Endothelial cell of umbilical vein (primary cell): ENCODE results near the gene FAAH. TPM values are rescaled to one million over a fixed set of nuclear protein-coding genes. Genes with fewer than 3 reads are reported as not detected.

Source experiments
- BruUV-seq: library from RNA; stranded (reverse); fragments of 400-500 nt; replicated peaks from 2 replicates; lab custom pipeline; 2021; lab: Mats Ljungman, UMichigan
- CTCF ChIA-PET: fragments of 300-600, 350-600 bp; sonication (Branson Sonifier 250); formaldehyde crosslinking; loops from one replicate; lab custom pipeline; 2021; ENCODE audit warnings: antibody characterized with exemption, inconsistent platforms; lab: Charles Lee
- POLR2A ChIA-PET: fragments of 300-600, 350-600 bp; sonication (Branson Sonifier 250); formaldehyde crosslinking; loops from one replicate; lab custom pipeline; 2021; ENCODE audit warnings: antibody characterized with exemption, inconsistent platforms; lab: Charles Lee
- DNase-seq: peaks from one replicate; pipeline ENCODE4 v3.0.0-alpha.2; 2011; ENCODE audit warnings: low read depth, low spot score
- FAIRE-seq: peaks from 2 replicates; lab custom pipeline; 2011; peaks lifted over from hg19 to GRCh38; lab: Jason Lieb, UNC
- H2AFZ ChIP-seq: 2 replicates; pipeline ENCODE4 v1.6.0; 2012; ENCODE audit warnings: low read depth, low read length, control low read depth, inconsistent platforms
- H3K27ac ChIP-seq: 2 replicates; pipeline ENCODE4 v1.5.1; 2011; ENCODE audit warnings: low read depth, mild to moderate bottlenecking, control low read depth, low read length, moderate library complexity; ENCODE audit not compliant: insufficient read depth
- H3K27me3 ChIP-seq, 2 experiments: 2 replicates each; pipeline versions ENCODE4 v1.6.0 to v1.6.1; 2011; ENCODE audit warnings: low read length in 2 of 2, mixed read lengths in 1 of 2; ENCODE audit not compliant: control insufficient read depth in 2 of 2, insufficient read depth in 2 of 2
- H3K36me3 ChIP-seq, 2 experiments: 2 replicates in 1 of 2; 3 replicates in 1 of 2; pipeline ENCODE4 v1.5.1; 2011; ENCODE audit warnings: low read length in 2 of 2, mild to moderate bottlenecking in 1 of 2, moderate library complexity in 1 of 2; ENCODE audit not compliant: control insufficient read depth in 2 of 2, insufficient read depth in 2 of 2; ENCODE audit errors: extremely low read depth in 1 of 2
- H3K4me1 ChIP-seq: 3 replicates; pipeline ENCODE4 v1.5.1; 2011; ENCODE audit warnings: mild to moderate bottlenecking, low read length; ENCODE audit not compliant: control insufficient read depth, insufficient read depth; ENCODE audit errors: extremely low read depth
- H3K4me2 ChIP-seq: 2 replicates; pipeline ENCODE4 v1.6.1; 2011; ENCODE audit warnings: low read length, control low read depth, mixed read lengths; ENCODE audit not compliant: insufficient read depth
- H3K4me3 ChIP-seq, 3 experiments: fragments of 200-600 bp in 1 of 3; sonication (generic), shearing (Covaris generic) in 1 of 3; replicated peaks in 1 of 3; 2 replicates each; pipeline ENCODE4 v1.5.1; 2011 to 2016; ENCODE audit warnings: control low read depth in 3 of 3, low read length in 3 of 3, mild to moderate bottlenecking in 2 of 3, inconsistent platforms in 1 of 3, low read depth in 1 of 3, moderate library complexity in 1 of 3; ENCODE audit not compliant: insufficient read depth in 1 of 3
- H3K79me2 ChIP-seq: 2 replicates; pipeline ENCODE4 v1.6.0; 2012; ENCODE audit warnings: low read length, inconsistent platforms; ENCODE audit not compliant: control insufficient read depth, insufficient read depth
- H3K9ac ChIP-seq: replicated peaks from 2 replicates; pipeline ENCODE3; 2011; ENCODE audit warnings: low read length, control low read depth; ENCODE audit not compliant: insufficient read depth; ENCODE audit errors: extremely low read depth
- H3K9me1 ChIP-seq: replicated peaks from 3 replicates; pipeline ENCODE4 v1.6.0; 2011; ENCODE audit warnings: mild to moderate bottlenecking, low read length; ENCODE audit not compliant: control insufficient read depth, insufficient read depth; ENCODE audit errors: extremely low read depth
- H3K9me3 ChIP-seq: replicated peaks from 2 replicates; pipeline ENCODE4 v1.5.1; 2012; ENCODE audit warnings: low read length, inconsistent platforms; ENCODE audit not compliant: control insufficient read depth, insufficient read depth
- H4K20me1 ChIP-seq: replicated peaks from 2 replicates; pipeline ENCODE3; 2011; ENCODE audit warnings: mild to moderate bottlenecking, low read length; ENCODE audit not compliant: control insufficient read depth, insufficient read depth; ENCODE audit errors: extremely low read depth
- EZH2 ChIP-seq: IDR thresholded peaks from 2 replicates; pipeline ENCODE4 v1.6.1; 2012; ENCODE audit warnings: borderline replicate concordance, low read depth, mild to moderate bottlenecking, moderate library complexity, low read length, inconsistent platforms; ENCODE audit not compliant: severe bottlenecking
- FOS ChIP-seq: IDR thresholded peaks from 2 replicates; pipeline ENCODE4 v1.6.1; 2011; ENCODE audit warnings: mild to moderate bottlenecking, low read length, moderate library complexity, borderline replicate concordance; ENCODE audit not compliant: insufficient read depth
- GATA2 ChIP-seq: IDR thresholded peaks from 2 replicates; pipeline ENCODE4 v1.7.0; 2011; ENCODE audit warnings: low read depth, mild to moderate bottlenecking, moderate library complexity, mixed read lengths, low read length; ENCODE audit not compliant: insufficient read length, insufficient read depth
- JUN ChIP-seq: IDR thresholded peaks from 2 replicates; pipeline ENCODE4 v1.6.1; 2011; ENCODE audit warnings: borderline replicate concordance, low read depth; ENCODE audit not compliant: insufficient read length, insufficient read depth
- MAX ChIP-seq: IDR thresholded peaks from 2 replicates; pipeline ENCODE4 v1.6.1; 2011; ENCODE audit not compliant: insufficient read depth, insufficient read length
- MYC ChIP-seq: IDR thresholded peaks from one replicate; pipeline ENCODE4 v1.6.1; 2011; ENCODE audit warnings: mild to moderate bottlenecking, low read depth, low read length
- POLR2A ChIP-seq: IDR thresholded peaks from 2 replicates; pipeline ENCODE4 v1.6.1; 2012; ENCODE audit warnings: low read depth, mild to moderate bottlenecking, control low read depth, low read length
- POLR2AphosphoS5 ChIP-seq: IDR thresholded peaks from 2 replicates; pipeline ENCODE4 v1.6.1; 2012; ENCODE audit warnings: low read depth, mild to moderate bottlenecking, control low read depth, low read length, moderate library complexity; ENCODE audit not compliant: insufficient read depth
- dilution Hi-C: fragments of 300-500 bp; cut with MboI; formaldehyde crosslinking; loops from one replicate; pipeline ENCODE4 v1.15.0; 2019; ENCODE audit warnings: low sequenced_read_pairs; ENCODE audit not compliant: extremely low pct_ligation_motif_present
- intact Hi-C: fragments of 100-400 bp; cut with micrococcal nuclease; formaldehyde crosslinking; loops from one replicate; pipeline ENCODE4 v1.10.0; 2022
- polyA plus RNA-seq, 4 experiments: library from polyadenylated mRNA; depleted of rRNA in 3 of 4; stranded (reverse) in 3 of 4; unstranded in 1 of 4; fragments of >200 nt; gene quantifications; 2 replicates each; pipeline versions ENCODE4 v1.2.1 to v1.2.3, GENCODE V29; 2011 to 2012; ENCODE audit warnings: missing spikeins in 1 of 4
- total RNA-seq: library from RNA; stranded (reverse); gene quantifications from 2 replicates; pipeline ENCODE4 v1.2.3, GENCODE V29; 2021
- TF ChIP-seq, protein P1 (sequence below), 2 donors: IDR thresholded peaks; 1 replicate in 1 of 2; 2 replicates in 1 of 2; pipeline ENCODE4 v1.5.1; 2011; ENCODE audit warnings: low read length in 2 of 2, mild to moderate bottlenecking in 2 of 2, moderate library complexity in 2 of 2, control low read depth in 1 of 2, inconsistent platforms in 1 of 2, low read depth in 1 of 2; ENCODE audit not compliant: insufficient read depth in 1 of 2; ENCODE audit errors: extremely low read depth in 1 of 2

The FAAH gene
- total and polyA plus RNA-seq, 2 donors (not counting 3 experiments of a cell fraction or from before 2014, with no cell fraction given) = 0.47 to 1.5 TPM

DNA sequence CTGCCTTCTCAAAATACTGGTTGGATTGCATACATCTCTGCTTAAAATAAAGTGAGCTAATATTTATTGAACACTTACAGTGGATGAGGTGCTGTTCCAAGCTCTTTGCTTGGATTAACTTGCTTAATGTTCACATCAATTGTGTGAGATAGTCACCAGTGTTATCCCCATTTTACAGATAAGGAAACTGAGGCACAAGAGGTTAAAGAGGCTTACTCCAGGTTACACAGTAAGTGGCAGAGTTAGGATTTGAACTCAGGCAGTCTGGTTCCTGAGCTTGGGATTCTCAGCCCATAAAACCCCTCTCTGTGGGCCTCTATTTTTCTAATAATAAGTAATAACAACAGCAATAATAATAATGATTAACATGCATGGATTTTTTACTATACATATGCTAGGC is 13.6 kb upstream of the FAAH start:
- intact Hi-C loops (no loop called here), dilution Hi-C loops (no loop called here)
- Histone ChIP-seq H3K9me1 (no peaks in the 10 kb centered on the region), H3K4me1 (no peaks in the 10 kb centered on the region), H4K20me1 (no peaks in the 10 kb centered on the region), H3K27ac (no peak overlapping the region), H2AFZ (no peak overlapping the region), H3K4me3 (no peak overlapping the region), H3K4me2 (no peak overlapping the region), H3K9ac (no peak overlapping the region), H3K27me3 (no peaks in the 10 kb centered on the region), H3K36me3 (no peaks in the 10 kb centered on the region), H3K79me2 (no peaks in the 10 kb centered on the region), H3K9me3 (no peaks in the 10 kb centered on the region)
- FAIRE-seq (no peak), DNase-seq (no peak)
- TF ChIP-seq EZH2 (no peak), FOS (no peak)
- TF ChIP-seq, protein P1, sequence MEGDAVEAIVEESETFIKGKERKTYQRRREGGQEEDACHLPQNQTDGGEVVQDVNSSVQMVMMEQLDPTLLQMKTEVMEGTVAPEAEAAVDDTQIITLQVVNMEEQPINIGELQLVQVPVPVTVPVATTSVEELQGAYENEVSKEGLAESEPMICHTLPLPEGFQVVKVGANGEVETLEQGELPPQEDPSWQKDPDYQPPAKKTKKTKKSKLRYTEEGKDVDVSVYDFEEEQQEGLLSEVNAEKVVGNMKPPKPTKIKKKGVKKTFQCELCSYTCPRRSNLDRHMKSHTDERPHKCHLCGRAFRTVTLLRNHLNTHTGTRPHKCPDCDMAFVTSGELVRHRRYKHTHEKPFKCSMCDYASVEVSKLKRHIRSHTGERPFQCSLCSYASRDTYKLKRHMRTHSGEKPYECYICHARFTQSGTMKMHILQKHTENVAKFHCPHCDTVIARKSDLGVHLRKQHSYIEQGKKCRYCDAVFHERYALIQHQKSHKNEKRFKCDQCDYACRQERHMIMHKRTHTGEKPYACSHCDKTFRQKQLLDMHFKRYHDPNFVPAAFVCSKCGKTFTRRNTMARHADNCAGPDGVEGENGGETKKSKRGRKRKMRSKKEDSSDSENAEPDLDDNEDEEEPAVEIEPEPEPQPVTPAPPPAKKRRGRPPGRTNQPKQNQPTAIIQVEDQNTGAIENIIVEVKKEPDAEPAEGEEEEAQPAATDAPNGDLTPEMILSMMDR (IDR thresholded peaks at IDR 0.05; ENCODE audit: extremely low read depth in 1 of 2, insufficient read depth in 1 of 2, low read depth in 1 of 2, low read length in 2 of 2) = no peak
- POLR2A ChIA-PET = no interaction called here
- CTCF ChIA-PET = interaction anchor here (1.2 kb wide), 1 partner anchor 47 kb away, joined by 3 read pairs; no protein-coding TSS in a partner anchor
- no TSS peak for BruUV-seq

- no TSS peak for BruUV-seq
- no peak for FAIRE-seq
- no peaks in the 10 kb centered on the region for H4K20me1 ChIP-seq
- no peak overlapping the region for H3K9ac ChIP-seq
- H3K79me2 ChIP-seq = no peaks in the 10 kb centered on the region
- H3K4me2 ChIP-seq = no peak overlapping the region
- H3K27me3 ChIP-seq = peaks cover 21 to 36% of the 10 kb centered on the region in 2 experiments
- intact Hi-C loops = no loop called here
- CTCF ChIA-PET = no interaction called here
- dilution Hi-C loops = no loop called here
- no peak overlapping the region for H3K27ac ChIP-seq
- H3K4me3 ChIP-seq = no peak overlapping the region
- no peaks in the 10 kb centered on the region for H3K4me1 ChIP-seq
- no peak for DNase-seq
- no peaks in the 10 kb centered on the region for H3K9me1 ChIP-seq
- peaks cover 2% of the 10 kb centered on the region for H3K9me3 ChIP-seq
- no peaks in the 10 kb centered on the region for H3K36me3 ChIP-seq
- POLR2A ChIA-PET = no interaction called here
- TF ChIP-seq GATA2 (no peak), FOS (no peak), JUN (no peak), MYC (no peak), POLR2A (no peak), MAX (no peak), POLR2AphosphoS5 (no peak), EZH2 (no peak)
- TF ChIP-seq, protein P1 (IDR thresholded peaks at IDR 0.05; ENCODE audit: extremely low read depth in 1 of 2, insufficient read depth in 1 of 2, low read depth in 1 of 2, low read length in 2 of 2) = no peak
- no peak overlapping the region for H2AFZ ChIP-seq
Observed at GRCh38 chr1:46393510-46393909, 607 bp upstream of the FAAH start.
